ENCODE results near the gene ARHGEF28. TPM values are rescaled to one million over a fixed set of nuclear protein-coding genes. Genes with fewer than 3 reads are reported as not detected.

Gene ARHGEF28
- total RNA-seq, 6 experiments from 2014 or later = 7.5 to 13.6 (median 8.5) TPM

GRCh38 chr5:73749485-73750270 is 123.7 kb downstream of the ARHGEF28 start:
- Mint-ChIP-seq H3K36me3 (ENCODE audit: low read depth) (peaks cover 44% of the 10 kb centered on the region), H3K27me3 (ENCODE audit: insufficient read depth) (no peaks in the 10 kb centered on the region), H3K27ac (no peak overlapping the region), H3K4me3 (no peak overlapping the region), H3K4me1 (ENCODE audit: low read depth) (peaks cover 35% of the 10 kb centered on the region), H3K9me3 (peaks cover 4% of the 10 kb centered on the region; the same call in 1 of the 2 replicates)
- no peak for DNase-seq
- TF ChIP-seq, protein P1, sequence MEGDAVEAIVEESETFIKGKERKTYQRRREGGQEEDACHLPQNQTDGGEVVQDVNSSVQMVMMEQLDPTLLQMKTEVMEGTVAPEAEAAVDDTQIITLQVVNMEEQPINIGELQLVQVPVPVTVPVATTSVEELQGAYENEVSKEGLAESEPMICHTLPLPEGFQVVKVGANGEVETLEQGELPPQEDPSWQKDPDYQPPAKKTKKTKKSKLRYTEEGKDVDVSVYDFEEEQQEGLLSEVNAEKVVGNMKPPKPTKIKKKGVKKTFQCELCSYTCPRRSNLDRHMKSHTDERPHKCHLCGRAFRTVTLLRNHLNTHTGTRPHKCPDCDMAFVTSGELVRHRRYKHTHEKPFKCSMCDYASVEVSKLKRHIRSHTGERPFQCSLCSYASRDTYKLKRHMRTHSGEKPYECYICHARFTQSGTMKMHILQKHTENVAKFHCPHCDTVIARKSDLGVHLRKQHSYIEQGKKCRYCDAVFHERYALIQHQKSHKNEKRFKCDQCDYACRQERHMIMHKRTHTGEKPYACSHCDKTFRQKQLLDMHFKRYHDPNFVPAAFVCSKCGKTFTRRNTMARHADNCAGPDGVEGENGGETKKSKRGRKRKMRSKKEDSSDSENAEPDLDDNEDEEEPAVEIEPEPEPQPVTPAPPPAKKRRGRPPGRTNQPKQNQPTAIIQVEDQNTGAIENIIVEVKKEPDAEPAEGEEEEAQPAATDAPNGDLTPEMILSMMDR (IDR thresholded peaks at IDR 0.05) = no peak

DNA sequence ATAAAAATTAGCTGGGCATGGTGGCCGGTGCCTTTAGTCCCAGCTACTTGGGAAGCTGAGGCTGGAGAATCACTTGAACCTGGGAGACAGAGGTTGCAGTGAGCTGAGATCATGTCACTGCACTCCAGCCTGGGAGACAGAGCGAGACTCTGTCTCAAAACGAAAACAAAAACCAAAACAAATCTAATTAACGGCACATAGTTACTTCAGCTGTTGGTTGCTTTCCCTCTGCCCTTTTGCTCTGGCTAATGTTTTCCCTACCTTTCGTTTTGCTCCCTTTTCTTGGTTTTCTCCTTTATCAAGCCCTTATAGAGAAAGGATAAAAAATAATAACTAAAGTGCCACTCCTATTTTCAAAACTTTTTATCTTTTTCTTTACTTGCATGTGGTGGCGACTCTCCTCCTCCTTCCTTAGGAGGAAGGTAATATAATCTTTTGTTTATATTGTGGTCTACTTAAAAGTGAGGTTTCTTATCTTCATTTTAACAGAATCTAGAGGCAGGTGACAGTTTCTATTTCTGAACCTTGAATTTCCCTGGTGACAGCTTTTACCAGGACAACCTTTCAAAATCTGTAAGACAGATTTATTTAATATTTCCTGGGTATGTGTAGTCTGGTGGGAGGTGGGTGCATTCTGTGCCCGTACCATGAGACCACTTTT is 125.4 kb downstream of the ARHGEF28 start:
- TF ChIP-seq, protein P1 (IDR thresholded peaks at IDR 0.05) = no peak
- peaks cover 4% of the 10 kb centered on the region; the same call in 1 of the 2 replicates for H3K9me3 Mint-ChIP-seq
- DNase-seq = no peak
- H3K4me3 Mint-ChIP-seq = no peak overlapping the region
- H3K36me3 Mint-ChIP-seq (ENCODE audit: low read depth) = peaks cover 34% of the 10 kb centered on the region
- no peaks in the 10 kb centered on the region for H3K27me3 Mint-ChIP-seq (ENCODE audit: insufficient read depth)
- no peak overlapping the region for H3K27ac Mint-ChIP-seq
- peaks cover 21% of the 10 kb centered on the region for H3K4me1 Mint-ChIP-seq (ENCODE audit: low read depth)

DNA sequence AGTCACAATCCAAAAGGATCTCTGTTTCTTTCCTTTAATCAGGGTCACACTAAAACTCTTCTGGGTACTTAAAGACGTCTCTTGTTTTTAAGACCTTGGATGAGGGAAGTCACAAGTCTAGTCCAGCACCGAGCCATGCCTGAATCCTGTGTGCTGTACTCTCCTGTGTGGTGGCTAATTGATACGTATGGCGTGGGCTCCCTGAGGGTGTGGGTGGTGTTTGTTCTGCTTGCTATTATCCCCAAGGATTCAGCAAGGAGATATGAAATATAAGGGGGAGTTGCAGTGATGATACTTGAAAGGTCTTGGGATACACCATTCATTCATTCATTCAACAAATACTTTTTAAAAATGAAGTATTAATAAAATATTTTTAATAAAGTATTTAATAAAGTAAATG is 128.3 kb downstream of the ARHGEF28 start:
- no peaks in the 10 kb centered on the region for H3K27me3 Mint-ChIP-seq (ENCODE audit: insufficient read depth)
- H3K27ac Mint-ChIP-seq = no peak overlapping the region

GRCh38 chr5:73757416-73757815 is 131.4 kb downstream of the ARHGEF28 start:
- H3K4me3 Mint-ChIP-seq = no peak overlapping the region
- TF ChIP-seq, protein P1 (IDR thresholded peaks at IDR 0.05) = no peak
- DNase-seq = no peak
- no peaks in the 10 kb centered on the region for H3K9me3 Mint-ChIP-seq
- H3K4me1 Mint-ChIP-seq (ENCODE audit: low read depth) = peaks cover 8% of the 10 kb centered on the region
- no peak overlapping the region for H3K27ac Mint-ChIP-seq
- no peaks in the 10 kb centered on the region for H3K27me3 Mint-ChIP-seq (ENCODE audit: insufficient read depth)
- peaks cover 13% of the 10 kb centered on the region for H3K36me3 Mint-ChIP-seq (ENCODE audit: low read depth)

More for the DNA sequence above, 128.3 kb downstream of the ARHGEF28 start:
- Mint-ChIP-seq H3K4me3 (no peak overlapping the region), H3K4me1 (ENCODE audit: low read depth) (peaks cover under 1% of the 10 kb centered on the region), H3K9me3 (no peaks in the 10 kb centered on the region), H3K36me3 (ENCODE audit: low read depth) (peaks cover 26% of the 10 kb centered on the region)
- no peak for DNase-seq
- TF ChIP-seq, protein P1 (IDR thresholded peaks at IDR 0.05) = no peak

DNA sequence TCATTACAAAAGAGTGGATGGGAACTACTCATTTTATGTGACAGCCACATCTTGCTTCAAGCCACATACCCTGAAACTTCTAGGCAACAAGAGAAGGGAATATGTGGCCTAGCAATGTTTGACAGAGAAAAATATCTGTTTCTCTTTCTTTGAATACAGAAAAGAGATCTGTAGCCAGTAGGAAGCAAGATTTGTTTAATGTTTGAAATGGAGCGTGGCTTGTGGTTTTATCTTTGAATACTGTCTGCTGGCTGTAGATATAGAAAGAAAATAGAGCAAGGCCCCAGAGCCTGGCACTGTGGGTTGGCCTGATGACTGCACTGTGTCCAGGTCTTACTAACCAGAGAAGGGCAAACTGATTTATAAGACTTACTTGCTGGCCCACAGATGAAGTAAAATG is 133.8 kb downstream of the ARHGEF28 start:
- Mint-ChIP-seq H3K9me3 (no peaks in the 10 kb centered on the region), H3K36me3 (ENCODE audit: low read depth) (peaks cover 14% of the 10 kb centered on the region), H3K27me3 (ENCODE audit: insufficient read depth) (no peaks in the 10 kb centered on the region), H3K27ac (peak overlapping the region; percentile 50; the same call in 1 of the 2 replicates), H3K4me3 (no peak overlapping the region), H3K4me1 (ENCODE audit: low read depth) (peaks cover 27% of the 10 kb centered on the region)
- TF ChIP-seq, protein P1 (IDR thresholded peaks at IDR 0.05) = no peak
- DNase-seq = no peak
